ENCODE results near the gene CYB561D1. TPM values are rescaled to one million over a fixed set of nuclear protein-coding genes. Genes with fewer than 3 reads are reported as not detected.

CYB561D1 gene
- total and polyA plus RNA-seq, 10 of the 15 experiments (the other 5 are each of a cell fraction or from before 2014, with no cell fraction given), result 0.68 to 9.0 (median 3.3) TPM

DNA sequence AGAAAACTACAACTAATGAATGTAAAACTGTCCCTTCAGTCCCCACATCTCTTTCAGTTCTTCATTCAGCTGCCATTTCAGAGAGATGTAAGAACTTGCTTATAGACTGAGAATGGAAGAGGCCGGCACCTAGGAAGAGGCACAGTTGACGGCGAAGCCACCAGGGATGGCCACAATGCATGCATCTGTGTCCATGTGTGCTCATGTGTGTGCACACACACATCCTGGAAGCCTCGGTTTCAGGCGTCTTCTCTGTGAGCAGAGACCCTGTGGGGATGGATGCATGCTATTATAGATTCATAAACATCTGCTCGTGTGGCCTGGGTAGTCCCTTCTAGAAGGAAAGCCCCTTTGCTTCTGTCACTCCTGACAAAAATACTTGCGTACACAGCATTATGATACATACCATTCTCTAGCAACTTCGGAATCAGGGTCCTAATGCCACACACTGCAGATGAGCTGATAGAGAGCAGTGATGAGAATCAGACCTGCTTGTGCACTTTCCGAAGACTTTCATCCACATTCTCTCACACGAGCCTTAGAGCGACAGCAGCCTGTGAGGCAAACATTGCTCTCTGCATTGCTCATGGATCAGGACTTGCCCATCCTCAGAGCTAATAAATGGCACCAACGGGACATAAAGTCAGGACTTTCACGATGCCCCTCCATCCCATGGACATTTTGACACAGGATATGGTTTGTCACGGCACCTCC is 33.4 kb downstream of the CYB561D1 start (continued):
- TF ChIP-seq NFYB (IDR thresholded peaks at IDR 0.05; ENCODE audit: insufficient read depth, low read depth, low read length) (no peak), CHD1 (IDR thresholded peaks at IDR 0.05; ENCODE audit: low read depth, low read length) (no peak), IKZF1 (conservative IDR thresholded peaks at IDR 0.05) (peak; percentile 91), BCL11A (IDR thresholded peaks at IDR 0.05; ENCODE audit: low read depth, low read length) (peak; percentile 30; the same call in 1 of the 2 replicates), CUX1 (IDR thresholded peaks at IDR 0.05; ENCODE audit: insufficient replicate concordance, low read depth, low read length) (no peak), KAT2A (conservative IDR thresholded peaks at IDR 0.05; ENCODE audit: control insufficient read depth, low read depth, low read length) (no peak), POLR2A (IDR thresholded peaks at IDR 0.05; ENCODE audit: low read depth, low read length) (no peak), SIX5 (IDR thresholded peaks at IDR 0.05; ENCODE audit: low read depth, low read length, severe bottlenecking) (no peak), RB1 (IDR thresholded peaks at IDR 0.05; ENCODE audit: borderline replicate concordance) (no peak), YY1 (IDR thresholded peaks at IDR 0.05; ENCODE audit: low read depth, low read length) (no peak), BHLHE40 (IDR thresholded peaks at IDR 0.05; ENCODE audit: borderline replicate concordance in 1 of 2, low read depth in 2 of 2, low read length in 1 of 2) (peak; percentile 47 to 67; a peak in 2 of 4 replicates), SPI1 (IDR thresholded peaks at IDR 0.05; ENCODE audit: borderline replicate concordance, insufficient read depth, low read depth, low read length) (peak; percentile 77), ATF2 (IDR thresholded peaks at IDR 0.05; ENCODE audit: low read length) (no peak), LARP7 (IDR thresholded peaks at IDR 0.05) (no peak), ESRRA (IDR thresholded peaks at IDR 0.05; ENCODE audit: low read length) (no peak), TBL1XR1 (IDR thresholded peaks at IDR 0.05; ENCODE audit: low read depth, low read length) (0 out of 2 replicates have a peak, but pooled peaks have one; percentile 13), POU2F2 (IDR thresholded peaks at IDR 0.05; ENCODE audit: borderline replicate concordance, low read depth, low read length) (peak; percentile 80; the same call in 1 of the 3 replicates), DPF2 (IDR thresholded peaks at IDR 0.05) (peak; percentile 88; the same call in 1 of the 2 replicates), MTA3 (IDR thresholded peaks at IDR 0.05; ENCODE audit: borderline replicate concordance, low read length) (no peak), PML (IDR thresholded peaks at IDR 0.05; ENCODE audit: low read length) (no peak), E2F8 (IDR thresholded peaks at IDR 0.05; ENCODE audit: low read depth, partially characterized antibody) (no peak)
